ENCODE results near the gene S1PR4.

The S1PR4 gene

GRCh38 chr19:3149526-3150505 is 28.8 kb upstream of the S1PR4 start:
- H3K4me3 ChIP-seq (replicated peaks; ENCODE audit: insufficient read depth, low read length) = no peak overlapping the region
- no peak for DNase-seq (ENCODE audit: low read depth in 1 of 2, low spot score in 1 of 2)
- no peak overlapping the region for H3K27ac ChIP-seq (replicated peaks)
- H3K27me3 ChIP-seq (ENCODE audit: insufficient read depth, poor library complexity, severe bottlenecking) = no peaks in the 10 kb centered on the region
- TF ChIP-seq SPI1 (IDR thresholded peaks at IDR 0.05; ENCODE audit: borderline replicate concordance, low read depth) (no peak), POLR2AphosphoS5 (IDR thresholded peaks at IDR 0.05; ENCODE audit: low read depth) (no peak), CTCF (IDR thresholded peaks at IDR 0.05; ENCODE audit: insufficient read depth, low read length) (no peak), GABPA (IDR thresholded peaks at IDR 0.05; ENCODE audit: low read depth) (no peak), REST (IDR thresholded peaks at IDR 0.05; ENCODE audit: insufficient replicate concordance, low read depth) (no peak)

- no peak overlapping the region for H3K4me3 ChIP-seq (replicated peaks; ENCODE audit: insufficient read depth, low read length)
- no peak overlapping the region for H3K27ac ChIP-seq (replicated peaks)
- DNase-seq (ENCODE audit: low read depth in 1 of 2, low spot score in 1 of 2) = no peak
- TF ChIP-seq CTCF (IDR thresholded peaks at IDR 0.05; ENCODE audit: insufficient read depth, low read length) = no peak
- TF ChIP-seq POLR2AphosphoS5 (IDR thresholded peaks at IDR 0.05; ENCODE audit: low read depth) = no peak
- TF ChIP-seq GABPA (IDR thresholded peaks at IDR 0.05; ENCODE audit: low read depth) = no peak
- TF ChIP-seq REST (IDR thresholded peaks at IDR 0.05; ENCODE audit: insufficient replicate concordance, low read depth) = no peak
- no peak for TF ChIP-seq SPI1 (IDR thresholded peaks at IDR 0.05; ENCODE audit: borderline replicate concordance, low read depth)
- H3K27me3 ChIP-seq (ENCODE audit: insufficient read depth, poor library complexity, severe bottlenecking) = no peaks in the 10 kb centered on the region
Measured at GRCh38 chr19:3150739-3151329, 27.7 kb upstream of the S1PR4 start.

GRCh38 chr19:3151563-3152418 is 26.8 kb upstream of the S1PR4 start:
- no peak for DNase-seq (ENCODE audit: low read depth in 1 of 2, low spot score in 1 of 2)
- no peaks in the 10 kb centered on the region for H3K27me3 ChIP-seq (ENCODE audit: insufficient read depth, poor library complexity, severe bottlenecking)
- TF ChIP-seq GABPA (IDR thresholded peaks at IDR 0.05; ENCODE audit: low read depth) = no peak
- TF ChIP-seq POLR2AphosphoS5 (IDR thresholded peaks at IDR 0.05; ENCODE audit: low read depth) = no peak
- TF ChIP-seq REST (IDR thresholded peaks at IDR 0.05; ENCODE audit: insufficient replicate concordance, low read depth) = no peak
- no peak for TF ChIP-seq SPI1 (IDR thresholded peaks at IDR 0.05; ENCODE audit: borderline replicate concordance, low read depth)
- no peak for TF ChIP-seq CTCF (IDR thresholded peaks at IDR 0.05; ENCODE audit: insufficient read depth, low read length)
- no peak overlapping the region for H3K4me3 ChIP-seq (replicated peaks; ENCODE audit: insufficient read depth, low read length)
- no peak overlapping the region for H3K27ac ChIP-seq (replicated peaks)

Data from HL-60 (cell line).